Liver (tissue), 9 donors: Measurements from ENCODE around the gene NLRC5. TPM values are rescaled to one million over a fixed set of nuclear protein-coding genes. Genes with fewer than 3 reads are reported as not detected.

Experiments used
- DNase-seq: peaks from one replicate; pipeline ENCODE4 v3.0.0-alpha.2; 2017; ENCODE audit warnings: low spot score
- H3K27ac ChIP-seq, 2 donors: one replicate each; pipeline ENCODE4 v1.7.0; 2013; ENCODE audit warnings: inconsistent platforms in 2 of 2, low read length in 2 of 2, control low read depth in 1 of 2, low read depth in 1 of 2, mild to moderate bottlenecking in 1 of 2
- H3K27me3 ChIP-seq, 4 donors: one replicate each; pipeline versions ENCODE4 v1.6.1 to v1.7.0; 2013; ENCODE audit warnings: low read length in 3 of 4, inconsistent platforms in 1 of 4, mild to moderate bottlenecking in 1 of 4, moderate library complexity in 1 of 4; ENCODE audit not compliant: control insufficient read depth in 4 of 4, insufficient read depth in 4 of 4
- H3K36me3 ChIP-seq, 4 donors: one replicate each; pipeline versions ENCODE4 v1.6.1 to v1.7.0; 2013; ENCODE audit warnings: low read length in 3 of 4, mild to moderate bottlenecking in 3 of 4, low read depth in 1 of 4, moderate library complexity in 1 of 4; ENCODE audit not compliant: control insufficient read depth in 4 of 4, insufficient read depth in 3 of 4
- H3K4me1 ChIP-seq, 4 donors: one replicate each; pipeline versions ENCODE4 v1.6.1 to v1.7.0; 2013; ENCODE audit warnings: low read length in 3 of 4, mild to moderate bottlenecking in 3 of 4, moderate library complexity in 1 of 4; ENCODE audit not compliant: control insufficient read depth in 4 of 4, insufficient read depth in 4 of 4
- H3K4me3 ChIP-seq, 3 donors: one replicate each; pipeline versions ENCODE4 v1.6.1 to v1.7.0; 2013; ENCODE audit warnings: low read length in 3 of 3, control low read depth in 1 of 3, low read depth in 1 of 3, mild to moderate bottlenecking in 1 of 3
- H3K9ac ChIP-seq, 2 donors: one replicate each; pipeline ENCODE4 v1.7.0; 2013; ENCODE audit warnings: low read length in 2 of 2, mild to moderate bottlenecking in 2 of 2, moderate library complexity in 2 of 2, control low read depth in 1 of 2, low read depth in 1 of 2
- H3K9me3 ChIP-seq, 4 donors: one replicate each; pipeline versions ENCODE4 v1.6.1 to v1.7.0; 2013; ENCODE audit warnings: low read length in 3 of 4; ENCODE audit not compliant: control insufficient read depth in 4 of 4
- ATF3 ChIP-seq: IDR thresholded peaks from 2 replicates; pipeline ENCODE4 v1.6.1; 2016; ENCODE audit warnings: antibody characterized with exemption
- EGR1 ChIP-seq, 2 donors: IDR thresholded peaks; 2 replicates each; pipeline ENCODE4 v1.6.1; 2016 to 2018; ENCODE audit warnings: antibody characterized with exemption in 2 of 2, low read depth in 2 of 2
- FOXA2 ChIP-seq: IDR thresholded peaks from 2 replicates; pipeline ENCODE4 v1.6.1; 2016; ENCODE audit warnings: antibody characterized with exemption
- GABPA ChIP-seq, 2 donors: IDR thresholded peaks in 1 of 2; conservative IDR thresholded peaks in 1 of 2; 2 replicates each; pipeline ENCODE4 v1.6.1; 2016; ENCODE audit warnings: antibody characterized with exemption in 2 of 2, mild to moderate bottlenecking in 1 of 2, moderate library complexity in 1 of 2
- HNF4A ChIP-seq, 2 donors: conservative IDR thresholded peaks; 2 replicates each; pipeline ENCODE4 v1.6.1; 2016; ENCODE audit warnings: antibody characterized with exemption in 2 of 2, mild to moderate bottlenecking in 2 of 2
- HNF4G ChIP-seq: IDR thresholded peaks from 2 replicates; pipeline ENCODE4 v1.6.1; 2016; ENCODE audit warnings: antibody characterized with exemption
- JUND ChIP-seq, 2 donors: IDR thresholded peaks; 2 replicates each; pipeline ENCODE4 v1.6.1; 2016; ENCODE audit warnings: antibody characterized with exemption in 2 of 2
- MAX ChIP-seq: IDR thresholded peaks from 2 replicates; pipeline ENCODE4 v1.6.1; 2016; ENCODE audit warnings: antibody characterized with exemption
- NR2F2 ChIP-seq: IDR thresholded peaks from 2 replicates; pipeline ENCODE4 v1.6.1; 2016; ENCODE audit warnings: antibody characterized with exemption
- RAD21 ChIP-seq, 2 donors: IDR thresholded peaks; 2 replicates each; pipeline ENCODE4 v1.6.1; 2016; ENCODE audit warnings: antibody characterized with exemption in 2 of 2, mild to moderate bottlenecking in 2 of 2
- REST ChIP-seq: IDR thresholded peaks from 2 replicates; pipeline ENCODE4 v1.6.1; 2016; ENCODE audit warnings: antibody characterized with exemption, mild to moderate bottlenecking
- TAF1 ChIP-seq: conservative IDR thresholded peaks from 2 replicates; pipeline ENCODE4 v1.6.1; 2016; ENCODE audit warnings: antibody characterized with exemption, mild to moderate bottlenecking
- YY1 ChIP-seq: IDR thresholded peaks from 2 replicates; pipeline ENCODE4 v1.6.1; 2016; ENCODE audit warnings: antibody characterized with exemption, mild to moderate bottlenecking
- WGBS: extraction: QIAGEN DNeasy Blood & Tissue Kit; methylation state at CpG from one replicate; pipeline ENCODE4 v1.1.7; 2013; 5-methylcytosine and 5-hydroxymethylcytosine counted together
- polyA plus RNA-seq, 2 donors: library from polyadenylated mRNA; stranded (reverse) in 1 of 2; unstranded in 1 of 2; fragments of 200-250 nt in 1 of 2; fragments of >200 nt in 1 of 2; fragmentation: Nextera tagmentation in 1 of 2; extraction: Ambion mirVana in 1 of 2; gene quantifications; one replicate each; pipeline versions ENCODE4 v1.2.1 to v1.2.3, GENCODE V29; 2013 to 2015
- total RNA-seq, 2 donors: library from RNA; depleted of rRNA; stranded (reverse); fragments of >200 nt; gene quantifications; one replicate each; pipeline ENCODE4 v1.2.3, GENCODE V29; 2014
- donor health status: healthy.
- donor health status: healthy.
- donor health status: healthy.
- donor health status: healthy.
- donor health status: healthy.

NLRC5 gene
- total and polyA plus RNA-seq, 4 donors, result 4.7 to 23.3 (median 8.8) TPM

GRCh38 chr16:56965149-56966092 lies 23.9 kb upstream of the NLRC5 start:
- Histone ChIP-seq H3K9ac (no peak overlapping the region), H3K4me1 (peaks cover 0 to 18% (median 5%) of the 10 kb centered on the region in 4 donors), H3K27ac (peak overlapping the region; percentile 26 to 62), H3K27me3 (no peaks in the 10 kb centered on the region), H3K9me3 (no peaks in the 10 kb centered on the region), H3K4me3 (no peak overlapping the region), H3K36me3 (no peaks in the 10 kb centered on the region)
- no peak for DNase-seq
- WGBS, result 77% methylated on average over 12 of the region's 12 CpGs
- TF ChIP-seq NR2F2, result peak; percentile 16
- no peak for TF ChIP-seq REST
- no peak for TF ChIP-seq HNF4A (conservative IDR thresholded peaks at IDR 0.05)
- peak; percentile 9 for TF ChIP-seq MAX

DNA sequence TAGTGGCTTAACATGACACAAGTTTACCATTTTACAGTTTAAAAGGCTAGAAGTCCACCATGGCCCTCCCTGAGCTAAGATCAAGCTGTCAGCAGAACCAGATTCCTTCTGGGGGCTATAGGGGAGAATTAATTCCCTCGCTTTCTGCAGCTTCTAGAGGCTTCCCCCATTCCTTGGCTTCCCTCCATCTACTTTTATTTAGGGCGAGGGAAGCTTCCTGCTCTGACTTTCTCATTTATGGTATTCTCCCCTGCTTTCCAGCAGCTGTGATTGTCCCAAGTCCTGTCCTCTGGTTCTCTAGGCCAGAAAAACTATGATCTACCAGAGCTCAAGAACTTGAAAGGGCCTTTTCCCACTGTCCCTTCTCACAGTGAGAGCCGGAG lies 23.3 kb upstream of the NLRC5 start:
- Histone ChIP-seq H3K4me1 (peaks cover 0 to 17% (median 3%) of the 10 kb centered on the region in 4 donors), H3K27ac (peak overlapping the region; percentile 26 to 62), H3K36me3 (no peaks in the 10 kb centered on the region), H3K4me3 (no peak overlapping the region), H3K27me3 (no peaks in the 10 kb centered on the region), H3K9ac (no peak overlapping the region), H3K9me3 (no peaks in the 10 kb centered on the region)
- no peak for DNase-seq
- TF ChIP-seq EGR1 (IDR thresholded peaks at IDR 0.05; ENCODE audit: low read depth in 2 of 2), result no peak
- no peak for TF ChIP-seq GABPA (IDR thresholded peaks at IDR 0.05 in 1 of 2, conservative IDR thresholded peaks at IDR 0.05 in 1 of 2)
- no peak for TF ChIP-seq REST
- TF ChIP-seq YY1, result no peak
- 73% methylated on average over 3 of the region's 3 CpGs for WGBS

DNA sequence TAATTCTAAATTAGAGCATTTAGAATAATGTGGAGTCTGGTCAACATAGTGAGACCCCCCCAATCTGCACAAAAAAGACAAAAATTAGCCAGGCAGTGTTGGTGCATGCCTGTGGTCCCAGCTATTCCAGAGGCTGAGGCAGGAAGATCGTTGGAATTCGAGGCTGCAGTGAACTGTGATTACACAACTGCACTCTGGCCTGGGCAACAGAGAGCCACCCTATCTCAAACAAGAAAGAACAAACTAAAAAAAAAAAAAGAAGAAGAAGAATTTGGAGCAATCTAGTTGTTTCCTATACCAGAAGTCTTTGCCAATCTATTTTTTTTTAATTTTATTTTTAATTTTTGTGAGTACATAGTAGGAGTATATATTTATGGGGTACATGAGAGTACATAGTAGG lies 21.6 kb upstream of the NLRC5 start:
- no peak for DNase-seq
- no peak overlapping the region for H3K4me3 ChIP-seq
- no peaks in the 10 kb centered on the region for H3K9me3 ChIP-seq
- 8% methylated on average over 2 of the region's 2 CpGs for WGBS
- H3K4me1 ChIP-seq, result peaks cover 0 to 15% (median 3%) of the 10 kb centered on the region in 4 donors
- H3K36me3 ChIP-seq, result no peaks in the 10 kb centered on the region
- no peaks in the 10 kb centered on the region for H3K27me3 ChIP-seq
- H3K9ac ChIP-seq, result no peak overlapping the region
- H3K27ac ChIP-seq, result peak overlapping the region; percentile 29 to 51
- no peak for TF ChIP-seq MAX
- peak; percentile 63 for TF ChIP-seq YY1
- TF ChIP-seq HNF4A (conservative IDR thresholded peaks at IDR 0.05), result peak; percentile 57 to 81
- no peak for TF ChIP-seq ATF3
- no peak for TF ChIP-seq REST
- no peak for TF ChIP-seq FOXA2
- TF ChIP-seq JUND (IDR thresholded peaks at IDR 0.05), result peak in 1 of 2 donors; percentile 20
- TF ChIP-seq HNF4G, result no peak
- TF ChIP-seq RAD21 (IDR thresholded peaks at IDR 0.05), result no peak
- TF ChIP-seq GABPA (IDR thresholded peaks at IDR 0.05 in 1 of 2, conservative IDR thresholded peaks at IDR 0.05 in 1 of 2), result no peak
- TF ChIP-seq TAF1, result no peak
